Brain microvascular endothelial cell (primary cell): Measurements from ENCODE around the gene TP53TG3C.
"Not testable (repeated sequence)": the region's sequence is repeated elsewhere in the genome, so short reads cannot be mapped to it uniquely, and the experiment has no call there.

ENCODE experiments used
- DNase-seq: peaks from one replicate; pipeline ENCODE4 v3.0.0-alpha.2; 2020
- H3K27ac ChIP-seq: fragments of 250-450 bp; sonication (Bioruptor Pico); 2 replicates; pipeline ENCODE4 v1.5.1; 2020; ENCODE audit warnings: mild to moderate bottlenecking, moderate library complexity
- H3K27me3 ChIP-seq: fragments of 250-450 bp; sonication (Bioruptor Pico); replicated peaks from 2 replicates; pipeline ENCODE4 v1.5.1; 2020; ENCODE audit warnings: mild to moderate bottlenecking
- H3K36me3 ChIP-seq: fragments of 250-450 bp; sonication (Bioruptor Pico); replicated peaks from 2 replicates; pipeline ENCODE4 v1.5.1; 2020; ENCODE audit warnings: mild to moderate bottlenecking
- H3K4me3 ChIP-seq: 2 replicates; pipeline ENCODE4 v1.5.1; 2011; ENCODE audit warnings: low read depth, mild to moderate bottlenecking, control low read depth, low read length, moderate library complexity
- in situ Hi-C: cut with HindIII; loops from 2 replicates; pipeline ENCODE4 v1.10.0; 2017; ENCODE audit warnings: low sequenced_read_pairs, low pct_ligation_motif_present

The TP53TG3C gene, protein sequence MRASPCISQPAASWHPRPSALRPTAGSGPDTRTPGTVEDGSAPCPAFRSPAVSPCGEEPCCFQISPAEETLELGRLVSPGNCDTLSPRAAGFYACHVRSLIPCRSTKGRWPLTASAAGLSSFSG

DNA sequence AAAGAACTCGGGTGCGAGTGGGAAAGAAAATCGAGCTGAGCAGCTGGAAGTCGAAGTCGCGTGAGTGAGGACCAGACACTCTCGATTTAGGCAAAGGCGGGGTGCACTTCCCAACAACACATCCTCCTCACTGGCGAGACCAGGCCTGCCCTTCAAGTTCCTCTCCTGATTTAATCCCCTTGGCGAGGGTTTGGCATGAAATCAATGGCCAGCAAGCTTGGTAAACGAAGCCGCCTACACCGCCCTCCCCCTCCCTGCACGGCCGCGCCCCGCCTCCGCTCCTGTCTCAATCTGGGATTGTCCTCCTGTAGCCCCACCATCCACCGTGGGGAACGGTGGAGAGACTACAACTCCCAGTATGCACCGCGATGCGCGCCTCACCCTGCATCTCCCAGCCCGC lies at the start of gene TP53TG3C:
Gene TP53TG3C (plus strand): TSS at position 301 of the 400 bp plus-strand sequence. CDS start 68 bp downstream, at position 369.
- H3K4me3 ChIP-seq, DNase-seq, H3K36me3 ChIP-seq, in situ Hi-C loops, H3K27ac ChIP-seq, H3K27me3 ChIP-seq: not testable (repeated sequence)
